ENCODE results near the gene TBX19.

Gene TBX19

DNA sequence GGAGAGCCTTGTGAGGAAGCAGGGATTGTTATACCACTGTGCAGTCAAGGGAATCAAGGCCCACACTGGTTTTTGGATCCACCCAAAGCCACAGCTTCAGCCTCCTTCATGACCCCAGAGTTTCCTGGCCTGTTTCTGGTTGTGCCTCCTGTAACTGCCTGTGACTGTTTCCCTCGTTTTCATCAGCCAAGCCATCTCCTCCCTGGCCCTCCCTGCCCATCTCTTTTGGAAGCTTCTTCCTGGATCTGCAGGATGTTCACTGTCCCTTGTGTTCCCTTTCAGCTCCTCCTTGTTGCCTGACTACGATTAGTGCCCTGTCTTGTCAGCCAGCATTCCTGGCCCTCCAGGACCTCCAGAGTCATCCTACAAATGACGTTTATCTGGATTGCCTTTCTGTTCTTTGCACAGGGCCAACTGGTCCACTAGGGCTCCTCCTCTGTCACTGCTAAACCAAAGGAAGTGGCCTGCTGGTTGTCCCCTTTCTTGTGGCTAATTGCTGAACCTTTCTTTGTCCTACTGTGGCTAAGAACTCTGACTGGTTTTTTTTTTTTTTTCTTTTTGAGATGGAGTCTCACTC is 37.0 kb upstream of the TBX19 start:
- ChIA-PET POLR2A (ENCODE audit: low non-redundant PET) (no interaction called here), CTCF (no interaction called here)
- TF ChIP-seq, protein P1, sequence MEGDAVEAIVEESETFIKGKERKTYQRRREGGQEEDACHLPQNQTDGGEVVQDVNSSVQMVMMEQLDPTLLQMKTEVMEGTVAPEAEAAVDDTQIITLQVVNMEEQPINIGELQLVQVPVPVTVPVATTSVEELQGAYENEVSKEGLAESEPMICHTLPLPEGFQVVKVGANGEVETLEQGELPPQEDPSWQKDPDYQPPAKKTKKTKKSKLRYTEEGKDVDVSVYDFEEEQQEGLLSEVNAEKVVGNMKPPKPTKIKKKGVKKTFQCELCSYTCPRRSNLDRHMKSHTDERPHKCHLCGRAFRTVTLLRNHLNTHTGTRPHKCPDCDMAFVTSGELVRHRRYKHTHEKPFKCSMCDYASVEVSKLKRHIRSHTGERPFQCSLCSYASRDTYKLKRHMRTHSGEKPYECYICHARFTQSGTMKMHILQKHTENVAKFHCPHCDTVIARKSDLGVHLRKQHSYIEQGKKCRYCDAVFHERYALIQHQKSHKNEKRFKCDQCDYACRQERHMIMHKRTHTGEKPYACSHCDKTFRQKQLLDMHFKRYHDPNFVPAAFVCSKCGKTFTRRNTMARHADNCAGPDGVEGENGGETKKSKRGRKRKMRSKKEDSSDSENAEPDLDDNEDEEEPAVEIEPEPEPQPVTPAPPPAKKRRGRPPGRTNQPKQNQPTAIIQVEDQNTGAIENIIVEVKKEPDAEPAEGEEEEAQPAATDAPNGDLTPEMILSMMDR (conservative IDR thresholded peaks at IDR 0.05; ENCODE audit: low read depth): no peak
- no peak overlapping the region for H3K27ac ChIP-seq
- no peak for DNase-seq (ENCODE audit: low spot score)

DNA sequence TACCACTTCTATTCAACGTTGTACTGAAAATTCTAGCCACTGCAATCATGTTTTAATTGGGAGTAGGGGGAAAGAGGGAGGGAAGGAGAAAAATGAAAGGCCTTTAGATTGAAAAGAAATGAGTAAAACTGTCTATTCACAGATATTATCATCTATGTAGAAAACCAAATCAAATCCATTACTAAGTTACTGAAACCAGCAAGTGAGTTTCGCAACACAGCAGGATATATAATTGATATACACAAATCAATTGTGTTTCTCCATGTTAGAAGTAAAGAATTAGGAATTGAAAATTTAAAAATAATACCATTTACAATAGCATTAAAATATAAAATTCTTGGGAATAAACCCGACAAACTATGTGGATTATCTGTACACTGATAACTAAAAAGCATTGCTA is 35.6 kb upstream of the TBX19 start:
- no peak overlapping the region for H3K27ac ChIP-seq
- TF ChIP-seq, protein P1 (conservative IDR thresholded peaks at IDR 0.05; ENCODE audit: low read depth): no peak
- DNase-seq (ENCODE audit: low spot score): no peak
- ChIA-PET CTCF (no interaction called here), POLR2A (ENCODE audit: low non-redundant PET) (no interaction called here)

DNA sequence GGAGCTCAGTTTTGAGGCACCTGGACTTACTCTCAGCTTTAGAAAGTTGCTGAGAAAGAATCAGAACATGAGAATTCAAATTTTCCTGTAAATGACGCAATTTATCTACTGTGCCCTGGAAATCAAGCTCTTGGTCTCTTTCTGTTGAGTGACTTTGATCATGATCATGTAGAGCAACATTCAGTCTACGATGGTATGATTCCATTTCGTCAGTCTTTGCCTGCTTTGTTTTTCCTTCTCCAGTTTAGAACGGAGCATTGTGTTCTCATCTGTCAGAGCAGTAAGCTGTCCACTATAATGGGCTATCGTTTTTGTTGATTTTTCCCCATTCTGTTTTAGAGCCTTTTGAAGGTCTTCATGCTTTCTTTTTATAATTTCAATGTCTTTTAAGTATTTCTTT is 34.2 kb upstream of the TBX19 start:
- no peak overlapping the region for H3K27ac ChIP-seq
- TF ChIP-seq, protein P1 (conservative IDR thresholded peaks at IDR 0.05; ENCODE audit: low read depth): no peak
- no peak for DNase-seq (ENCODE audit: low spot score)
- ChIA-PET CTCF (interaction anchor here (0.6 to 0.7 kb wide), 3 partner anchors 9 to 340 kb away, joined by 3 to 4 read pairs (median 3); no protein-coding TSS in a partner anchor), POLR2A (ENCODE audit: low non-redundant PET) (no interaction called here)

DNA sequence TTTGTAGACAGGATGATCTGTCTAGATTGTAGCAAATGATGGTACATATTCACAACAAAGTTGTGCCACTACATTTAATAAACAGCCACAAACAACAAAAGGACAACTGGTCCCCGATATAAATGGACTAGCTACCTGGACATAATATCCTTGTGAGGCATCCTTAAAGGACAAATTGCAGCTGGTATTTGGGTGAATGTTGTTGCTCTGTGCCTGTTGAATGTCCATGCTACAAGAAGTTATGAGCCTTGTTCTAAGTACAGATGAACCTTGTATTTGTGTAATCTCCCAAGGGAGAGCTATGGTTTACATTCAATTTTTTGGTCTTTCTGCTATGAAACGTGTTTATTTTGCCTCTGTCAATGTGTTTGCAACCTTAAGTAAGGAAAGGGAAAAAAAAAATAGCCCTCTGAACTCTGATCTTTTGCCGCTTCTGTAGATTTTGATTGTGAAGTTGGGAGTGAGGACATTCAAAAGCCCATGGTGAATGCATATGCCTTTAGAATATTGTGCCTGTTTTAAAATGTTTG is 28.4 kb upstream of the TBX19 start:
- H3K27ac ChIP-seq: no peak overlapping the region
- CTCF ChIA-PET: interaction anchor here (0.6 kb wide), 1 partner anchor 1562 kb away, joined by 5 read pairs; no protein-coding TSS in a partner anchor
- POLR2A ChIA-PET (ENCODE audit: low non-redundant PET): no interaction called here
- TF ChIP-seq, protein P1 (conservative IDR thresholded peaks at IDR 0.05; ENCODE audit: low read depth): no peak
- DNase-seq (ENCODE audit: low spot score): no peak

DNA sequence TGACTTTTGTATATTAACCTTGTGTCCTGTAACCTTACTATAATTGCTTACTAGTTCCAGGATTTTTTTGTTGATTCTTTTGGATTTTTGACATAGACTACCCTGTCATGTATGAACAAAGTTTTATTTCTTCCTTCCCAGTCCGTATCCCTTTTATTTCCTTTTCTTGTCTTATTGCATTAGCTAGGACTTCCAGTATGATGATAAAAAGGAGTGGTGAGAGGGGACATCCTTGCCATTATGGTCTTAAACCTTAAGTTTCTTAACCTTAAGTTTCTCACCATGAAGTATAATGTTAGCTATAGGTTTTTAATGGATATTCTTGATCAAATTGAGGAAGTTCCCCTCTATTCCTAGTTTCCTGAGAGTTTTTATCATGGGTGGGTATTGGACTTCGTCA is 24.5 kb upstream of the TBX19 start:
- no peak for DNase-seq (ENCODE audit: low spot score)
- CTCF ChIA-PET: interaction anchor here (0.7 kb wide), 1 partner anchor 14 kb away, joined by 5 read pairs; no protein-coding TSS in a partner anchor

DNA sequence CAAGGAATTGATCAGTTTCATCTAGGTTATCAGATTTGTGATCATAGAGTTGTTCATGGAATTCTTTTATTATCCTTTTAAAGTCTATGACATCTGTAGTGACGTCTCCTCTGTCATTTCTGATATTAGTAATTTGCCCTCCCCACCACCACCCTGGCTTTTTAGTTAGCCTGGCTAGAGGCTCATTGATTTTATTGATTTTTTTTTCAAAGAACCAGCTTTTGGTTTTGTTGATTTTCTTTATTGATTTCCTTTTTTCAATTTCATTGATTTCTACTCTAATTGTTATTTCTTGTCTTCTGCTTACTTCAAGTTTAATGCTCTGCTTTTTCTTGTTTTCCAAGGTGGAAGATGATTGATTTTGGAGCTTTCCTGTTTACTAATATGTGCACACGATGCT is 23.3 kb upstream of the TBX19 start:
- H3K27ac ChIP-seq: no peak overlapping the region
- ChIA-PET POLR2A (ENCODE audit: low non-redundant PET) (no interaction called here), CTCF (interaction anchor here (0.7 kb wide), 1 partner anchor 68 kb away, joined by 4 read pairs; no protein-coding TSS in a partner anchor)
- DNase-seq (ENCODE audit: low spot score): no peak
- TF ChIP-seq, protein P1 (conservative IDR thresholded peaks at IDR 0.05; ENCODE audit: low read depth): no peak

More for the DNA sequence above, 24.5 kb upstream of the TBX19 start:
- TF ChIP-seq, protein P1 (conservative IDR thresholded peaks at IDR 0.05; ENCODE audit: low read depth): no peak
- H3K27ac ChIP-seq: no peak overlapping the region
- POLR2A ChIA-PET (ENCODE audit: low non-redundant PET): no interaction called here
